GM18526 (cell line): ENCODE measurements around the gene HTRA1.

Source experiments
- POLR2A ChIP-seq: IDR thresholded peaks from 3 replicates; pipeline ENCODE4 v1.6.1; 2011; ENCODE audit not compliant: insufficient read length; ENCODE audit errors: extremely low read depth

The HTRA1 gene

DNA sequence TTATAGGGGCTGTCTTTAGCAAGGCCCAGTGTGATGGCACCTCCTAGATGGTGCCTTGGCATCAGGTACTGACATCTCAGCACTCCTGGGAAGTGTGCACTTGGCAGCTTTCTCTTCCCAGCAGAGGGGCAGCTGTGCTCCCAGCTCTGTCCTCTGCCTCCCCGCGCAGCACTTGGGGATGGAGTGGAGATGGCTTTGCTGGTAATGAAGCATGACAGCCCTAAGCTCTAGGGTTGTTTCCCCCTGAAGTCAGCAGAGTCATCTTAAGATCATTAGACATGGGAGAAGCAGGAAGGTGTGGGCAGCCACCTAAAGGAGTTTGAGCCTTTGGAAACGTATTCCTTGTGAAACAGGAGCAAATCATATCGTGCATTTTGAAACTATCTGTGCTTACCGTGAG lies 46.7 kb downstream of the HTRA1 start:
- TF ChIP-seq POLR2A: no peak

DNA sequence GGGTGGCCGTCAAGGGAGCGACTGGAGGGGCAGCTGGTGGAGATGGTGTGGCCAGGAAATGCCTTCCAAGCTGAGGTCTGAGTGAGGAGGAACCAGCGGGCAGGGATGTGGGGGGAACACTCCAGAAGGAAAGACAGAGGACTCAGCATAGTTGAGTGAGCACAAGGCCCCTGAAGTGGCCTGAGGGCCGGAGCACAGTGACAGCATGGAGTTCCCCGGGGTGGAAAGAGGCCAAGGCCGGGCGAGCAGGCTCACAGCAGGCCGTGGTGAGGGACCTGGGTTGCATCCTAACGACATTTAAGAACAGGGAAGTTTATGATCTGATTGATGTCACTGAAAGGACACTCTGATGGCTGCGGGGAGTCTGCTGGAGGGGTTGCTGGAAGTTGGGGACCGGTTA lies 48.0 kb downstream of the HTRA1 start:
- no peak for TF ChIP-seq POLR2A

DNA sequence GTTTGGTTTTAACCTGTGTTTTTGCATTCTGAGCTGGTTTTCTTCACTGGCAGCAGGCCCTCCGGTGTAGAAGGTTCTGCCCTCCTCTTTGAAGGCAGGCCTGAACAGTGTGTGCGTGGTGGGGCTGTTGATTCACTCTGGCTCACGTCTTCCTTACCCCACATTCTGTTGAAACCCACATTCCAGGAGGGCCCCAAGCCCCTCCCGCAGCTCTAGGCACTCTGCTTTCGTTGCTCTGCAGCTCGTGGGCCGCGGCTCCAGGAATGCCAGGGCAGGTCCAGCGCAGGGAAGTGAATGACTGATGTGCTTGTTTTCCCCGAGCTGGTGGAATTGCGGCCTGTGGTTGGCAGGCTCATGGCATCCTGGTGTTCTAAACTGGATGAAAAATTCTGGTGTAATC lies 49.0 kb downstream of the HTRA1 start:
- no peak for TF ChIP-seq POLR2A

DNA sequence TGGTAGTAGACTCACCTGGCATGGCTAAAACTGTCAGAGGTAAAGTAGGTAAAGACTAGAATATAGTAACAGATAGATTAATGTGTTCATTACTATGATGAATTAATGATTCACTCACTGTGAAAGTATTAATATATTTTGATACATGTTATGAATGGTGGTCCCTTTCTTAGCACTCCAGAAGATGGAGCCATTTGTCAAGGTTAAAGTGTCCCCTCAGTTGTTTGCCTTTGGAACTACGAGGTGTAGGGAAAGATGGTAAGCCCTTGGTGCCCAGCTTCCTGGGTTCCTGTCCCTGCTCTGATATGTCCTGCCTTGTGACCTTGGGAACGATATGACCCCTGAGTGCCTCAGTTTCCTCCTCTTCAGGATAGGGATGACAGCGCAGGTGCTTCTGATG lies 49.4 kb downstream of the HTRA1 start:
- no peak for TF ChIP-seq POLR2A

DNA sequence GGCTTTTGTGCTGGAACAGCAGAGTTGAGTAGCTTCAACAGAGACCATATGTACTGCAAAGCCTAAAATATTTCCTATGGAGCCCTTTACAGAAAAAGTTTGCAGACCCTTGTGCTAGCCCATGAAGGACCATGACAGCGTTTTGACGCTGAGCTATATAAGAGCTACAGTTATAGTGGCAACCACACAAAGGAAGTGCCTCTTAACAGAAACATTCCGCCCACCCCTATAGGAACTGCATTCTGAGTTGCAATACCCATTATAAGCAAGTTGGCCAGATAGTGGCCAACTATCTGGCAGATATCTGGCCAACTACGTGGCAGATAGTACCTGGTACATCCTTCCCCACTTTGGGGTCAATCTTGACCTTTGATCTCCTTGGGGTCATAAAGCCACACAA lies 51.7 kb downstream of the HTRA1 start:
- no peak for TF ChIP-seq POLR2A

DNA sequence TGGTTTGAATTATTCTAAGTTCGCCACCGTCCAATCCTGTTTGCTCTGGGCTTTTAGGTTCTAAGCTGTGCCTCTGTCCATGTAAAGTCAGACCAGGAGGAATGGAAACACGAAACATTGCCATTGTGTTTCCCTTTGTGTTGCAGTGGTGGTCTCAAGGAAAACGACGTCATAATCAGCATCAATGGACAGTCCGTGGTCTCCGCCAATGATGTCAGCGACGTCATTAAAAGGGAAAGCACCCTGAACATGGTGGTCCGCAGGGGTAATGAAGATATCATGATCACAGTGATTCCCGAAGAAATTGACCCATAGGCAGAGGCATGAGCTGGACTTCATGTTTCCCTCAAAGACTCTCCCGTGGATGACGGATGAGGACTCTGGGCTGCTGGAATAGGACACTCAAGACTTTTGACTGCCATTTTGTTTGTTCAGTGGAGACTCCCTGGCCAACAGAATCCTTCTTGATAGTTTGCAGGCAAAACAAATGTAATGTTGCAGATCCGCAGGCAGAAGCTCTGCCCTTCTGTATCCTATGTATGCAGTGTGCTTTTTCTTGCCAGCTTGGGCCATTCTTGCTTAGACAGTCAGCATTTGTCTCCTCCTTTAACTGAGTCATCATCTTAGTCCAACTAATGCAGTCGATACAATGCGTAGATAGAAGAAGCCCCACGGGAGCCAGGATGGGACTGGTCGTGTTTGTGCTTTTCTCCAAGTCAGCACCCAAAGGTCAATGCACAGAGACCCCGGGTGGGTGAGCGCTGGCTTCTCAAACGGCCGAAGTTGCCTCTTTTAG lies 52.9 kb downstream of the HTRA1 start:
- no peak for TF ChIP-seq POLR2A

DNA sequence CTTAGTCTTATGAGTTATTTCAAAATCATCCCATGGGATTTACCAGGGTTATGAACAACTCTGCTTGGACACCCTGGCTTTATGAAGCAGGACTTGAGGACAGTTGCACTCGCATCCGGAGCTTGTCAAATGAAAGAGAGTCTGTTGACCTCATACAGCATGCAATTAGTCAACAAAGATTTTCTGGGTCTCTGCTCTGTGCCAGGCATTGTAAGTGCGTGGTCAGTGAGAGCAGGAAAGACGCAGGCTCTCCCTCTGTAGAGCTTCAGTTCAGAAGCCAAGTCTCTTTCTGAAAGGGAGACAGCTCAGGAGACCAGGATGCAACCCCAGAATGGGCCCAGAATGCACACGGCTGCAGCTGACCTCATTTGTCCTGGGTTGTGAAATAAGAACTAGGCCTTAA lies 53.7 kb downstream of the HTRA1 start:
- no peak for TF ChIP-seq POLR2A

DNA sequence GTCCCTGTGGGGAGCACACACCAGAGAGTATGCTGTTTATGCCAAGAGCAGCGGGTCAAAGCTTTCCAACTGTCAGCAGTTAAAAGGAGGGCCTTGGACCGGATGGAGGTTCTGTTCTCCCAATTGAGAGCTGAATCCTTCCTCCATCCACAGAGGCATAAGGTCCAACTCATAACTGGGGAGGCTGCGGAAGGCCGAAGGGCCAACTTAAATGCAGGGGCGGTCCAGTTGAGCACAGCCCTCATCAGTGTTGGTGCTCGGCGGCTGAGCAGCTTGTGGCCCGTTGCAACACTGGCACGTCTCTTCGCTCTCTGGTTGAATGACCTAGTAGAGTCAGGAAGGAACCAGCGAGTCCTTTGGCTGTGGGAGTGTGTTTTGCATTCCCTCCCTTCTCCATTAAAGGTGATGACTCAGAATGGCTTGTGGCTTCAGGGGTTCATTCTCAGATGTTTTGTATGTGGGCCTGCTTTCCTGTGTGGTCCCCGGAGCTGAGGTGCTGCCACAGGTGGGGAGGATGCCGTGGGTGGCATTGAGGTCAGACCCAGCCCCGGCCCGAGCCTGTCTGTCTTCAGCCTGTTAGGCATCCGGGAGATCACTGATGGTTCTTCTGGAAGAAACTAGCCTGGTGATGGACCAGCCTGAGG lies 54.4 kb downstream of the HTRA1 start:
- TF ChIP-seq POLR2A: no peak

DNA sequence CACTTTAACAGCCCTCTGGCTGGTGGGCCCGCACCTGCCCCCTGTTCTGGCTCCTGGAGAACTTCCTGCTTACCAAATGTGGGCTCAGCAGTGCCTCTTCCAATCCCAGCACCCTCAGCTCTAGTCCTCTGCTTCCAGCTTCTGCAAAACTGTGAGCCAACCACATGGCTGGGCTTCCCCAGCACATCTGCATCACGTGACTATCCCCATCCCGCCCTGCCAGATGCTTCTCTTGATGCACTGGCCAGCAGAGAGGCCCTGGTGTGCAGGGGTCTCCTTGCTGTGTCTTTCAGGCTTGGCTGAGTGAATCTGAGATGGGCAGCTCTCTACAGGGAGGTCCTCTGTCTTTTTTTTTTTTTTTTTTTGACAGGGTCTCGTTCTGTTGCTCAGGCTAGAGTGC lies 55.4 kb downstream of the HTRA1 start:
- TF ChIP-seq POLR2A: no peak

DNA sequence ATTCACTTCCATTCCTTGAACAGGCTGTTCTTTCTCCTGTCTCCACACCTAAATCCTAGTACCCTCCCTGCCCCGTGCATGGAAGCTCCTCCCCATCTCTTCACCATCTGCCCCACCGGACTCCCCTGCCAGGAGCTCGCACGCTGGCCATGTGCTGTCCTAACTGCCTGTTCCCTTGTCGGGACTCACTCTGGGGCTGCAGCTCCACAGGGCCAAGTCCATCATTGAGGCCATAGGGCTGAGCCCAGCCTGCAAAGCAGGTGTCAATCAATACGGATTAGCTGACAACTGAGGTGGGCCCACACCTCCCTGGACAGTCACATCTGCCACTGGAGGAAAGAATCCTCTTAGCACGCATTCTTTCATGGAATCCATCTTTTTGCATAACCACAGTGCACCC lies 57.8 kb downstream of the HTRA1 start:
- TF ChIP-seq POLR2A: no peak

DNA sequence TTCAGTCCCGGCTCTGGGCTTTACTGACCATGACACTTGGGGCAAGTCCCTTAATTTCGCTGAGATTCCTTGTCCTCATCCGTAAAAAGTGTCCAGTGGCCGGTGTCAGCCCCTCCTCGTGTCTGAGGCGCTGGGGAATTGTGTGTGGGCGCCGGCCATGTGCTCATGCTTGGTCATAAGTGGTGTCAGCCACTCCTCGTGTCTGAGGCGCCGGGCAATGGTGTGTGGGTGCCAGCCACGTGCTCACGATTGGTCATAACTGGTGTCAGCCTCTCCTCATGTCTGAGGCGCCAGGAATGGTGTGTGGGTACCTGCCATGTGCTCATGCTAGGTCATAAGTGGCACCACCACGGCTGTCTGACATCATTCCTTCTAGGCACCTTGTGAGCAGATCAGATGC lies 58.5 kb downstream of the HTRA1 start:
- TF ChIP-seq POLR2A: no peak

DNA sequence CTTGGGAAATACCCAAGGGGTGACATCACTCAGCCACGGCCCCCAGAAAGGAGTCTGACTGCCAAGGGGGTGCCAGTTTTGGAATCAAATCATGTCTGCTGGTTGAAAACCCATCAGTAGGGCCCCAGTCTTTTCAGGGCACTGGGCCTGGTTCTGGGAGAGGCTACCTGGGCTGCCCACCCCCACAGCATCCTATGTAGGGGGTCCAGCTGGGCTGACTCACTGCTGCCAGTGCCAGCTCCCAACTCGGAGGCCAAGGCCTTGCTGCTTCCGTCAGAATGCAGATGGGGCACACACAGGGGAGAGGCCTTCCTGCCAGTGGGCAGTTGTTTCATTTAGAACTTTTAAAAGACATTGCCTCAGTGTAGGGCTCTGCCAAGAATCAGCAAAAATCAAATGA lies 59.7 kb downstream of the HTRA1 start:
- no peak for TF ChIP-seq POLR2A

DNA sequence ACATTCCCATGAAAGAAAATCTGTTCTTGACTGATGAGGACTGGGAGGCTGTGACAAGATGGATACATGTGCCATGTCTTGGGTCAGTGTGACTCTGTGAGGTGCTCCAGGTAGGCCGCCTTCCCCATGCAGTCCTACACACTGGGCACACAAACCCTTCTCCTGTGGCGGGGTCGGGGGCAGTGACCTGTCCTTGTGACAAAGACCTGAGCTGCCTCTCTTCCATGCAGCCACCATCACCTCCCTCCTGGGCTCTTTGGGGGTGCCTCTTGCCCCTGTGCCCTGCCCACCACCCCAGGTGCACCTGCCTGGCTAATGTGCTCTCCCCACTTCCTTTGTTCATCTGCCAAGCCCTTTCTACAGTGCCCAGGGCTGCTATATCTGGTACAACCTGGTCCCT lies 63.5 kb downstream of the HTRA1 start:
- no peak for TF ChIP-seq POLR2A

DNA sequence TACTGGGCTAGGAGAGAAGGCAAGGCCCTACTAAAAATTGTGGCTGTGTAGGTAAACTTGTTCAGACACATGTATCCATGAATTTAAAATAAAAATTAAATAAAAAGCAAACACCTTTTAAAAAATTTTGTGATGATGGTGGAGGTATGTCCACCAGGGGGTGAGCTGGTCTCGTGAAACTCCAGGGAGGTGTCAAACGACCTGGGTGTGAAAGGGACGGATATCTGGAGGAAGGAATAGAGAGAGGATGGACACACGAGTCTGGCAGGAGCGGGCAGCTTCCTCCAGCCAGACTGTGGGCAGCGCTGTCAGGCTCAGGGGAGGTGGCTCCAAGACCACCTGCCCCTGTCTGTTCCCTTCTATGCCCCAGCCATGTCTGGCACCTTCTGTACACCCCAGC lies 64.4 kb downstream of the HTRA1 start:
- no peak for TF ChIP-seq POLR2A

DNA sequence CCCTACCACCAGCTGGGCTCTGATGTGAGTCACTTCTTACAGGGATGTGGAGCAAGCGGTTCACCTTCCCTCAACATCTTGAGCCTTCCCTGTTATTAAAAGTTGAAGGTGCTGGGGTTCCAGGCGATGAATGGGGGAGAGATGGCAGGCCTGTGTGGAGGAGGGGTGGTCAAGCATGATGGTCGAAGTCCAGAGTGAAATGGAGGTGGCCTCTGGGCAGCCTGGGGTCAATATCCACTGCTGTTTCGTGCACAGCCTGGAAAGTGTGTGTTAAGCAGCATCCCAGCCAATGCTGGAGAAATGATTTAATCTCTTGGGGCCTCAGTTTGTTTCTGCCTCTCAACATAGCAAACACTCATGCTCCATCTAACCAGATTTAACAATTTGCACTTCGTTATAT lies 65.5 kb downstream of the HTRA1 start:
- no peak for TF ChIP-seq POLR2A

DNA sequence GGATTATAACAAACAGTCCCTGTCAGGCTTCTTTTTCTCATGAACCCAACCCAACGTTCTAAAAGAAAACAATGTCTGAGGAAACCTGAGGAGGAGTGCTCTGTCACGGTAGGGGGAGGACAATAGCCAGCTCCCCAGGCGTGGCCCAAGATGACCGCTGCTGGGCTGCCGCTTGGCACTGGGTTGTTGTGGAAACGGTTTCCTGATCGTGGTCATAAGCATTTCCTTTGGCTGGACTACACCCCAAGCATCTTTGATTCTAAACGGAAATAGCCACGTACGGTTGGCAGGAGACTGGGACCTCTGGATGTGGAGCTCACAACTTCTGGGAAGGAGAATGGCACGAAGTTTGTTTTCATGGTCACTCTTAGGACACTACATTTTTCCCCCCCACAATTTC lies 68.8 kb downstream of the HTRA1 start:
- TF ChIP-seq POLR2A: no peak

DNA sequence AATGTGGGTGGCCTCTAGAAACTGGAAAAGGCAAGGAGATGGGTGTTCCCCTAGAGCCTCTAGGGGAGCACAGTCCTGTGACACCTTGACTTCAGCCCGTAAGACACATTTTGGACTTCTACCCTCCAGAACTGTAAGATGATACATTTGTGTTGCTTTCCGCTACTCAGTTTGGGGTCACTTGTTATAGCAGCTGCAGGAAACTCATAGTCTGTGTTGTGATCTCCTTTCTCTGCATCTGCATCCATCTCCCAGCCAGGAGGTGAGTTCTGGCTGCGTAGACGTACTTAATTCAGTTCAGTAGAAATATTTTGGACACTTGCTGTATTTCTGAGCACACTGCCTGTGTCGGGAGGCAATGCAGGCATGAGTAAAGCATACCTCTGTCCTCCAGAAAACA lies 69.9 kb downstream of the HTRA1 start:
- TF ChIP-seq POLR2A: no peak

DNA sequence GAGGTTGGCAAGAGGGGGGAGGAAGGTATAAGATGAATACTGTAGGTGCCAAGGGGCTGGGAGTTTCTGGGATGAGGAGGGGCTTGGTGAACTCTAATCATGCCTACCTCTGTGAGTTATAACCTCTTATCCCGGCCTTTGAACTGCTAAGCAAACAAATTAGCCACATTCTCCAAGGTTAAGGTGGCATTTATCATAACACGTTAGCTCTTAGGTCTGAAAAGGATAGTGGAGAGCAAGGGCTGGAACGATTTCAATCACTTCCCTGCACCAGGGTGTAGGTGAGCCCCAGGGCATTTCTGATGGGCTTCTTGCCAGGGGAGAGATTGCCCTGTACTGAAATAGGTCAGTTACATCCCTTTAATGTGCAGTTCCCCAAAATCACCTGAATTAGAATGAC lies 70.6 kb downstream of the HTRA1 start:
- no peak for TF ChIP-seq POLR2A
